Stimulated activated CD8-positive, alpha-beta memory T cell treated with anti-CD3 and anti-CD28 coated beads, Interleukin-7, amount 100 ng/mL, for 1 hour (primary cell): Measurements from ENCODE around the gene SP3.

Experiments
- DNase-seq, 2 donors: peaks; one replicate each; pipeline ENCODE4 v3.0.0-alpha.2; 2020; ENCODE audit warnings: low read depth in 2 of 2

The SP3 gene

DNA sequence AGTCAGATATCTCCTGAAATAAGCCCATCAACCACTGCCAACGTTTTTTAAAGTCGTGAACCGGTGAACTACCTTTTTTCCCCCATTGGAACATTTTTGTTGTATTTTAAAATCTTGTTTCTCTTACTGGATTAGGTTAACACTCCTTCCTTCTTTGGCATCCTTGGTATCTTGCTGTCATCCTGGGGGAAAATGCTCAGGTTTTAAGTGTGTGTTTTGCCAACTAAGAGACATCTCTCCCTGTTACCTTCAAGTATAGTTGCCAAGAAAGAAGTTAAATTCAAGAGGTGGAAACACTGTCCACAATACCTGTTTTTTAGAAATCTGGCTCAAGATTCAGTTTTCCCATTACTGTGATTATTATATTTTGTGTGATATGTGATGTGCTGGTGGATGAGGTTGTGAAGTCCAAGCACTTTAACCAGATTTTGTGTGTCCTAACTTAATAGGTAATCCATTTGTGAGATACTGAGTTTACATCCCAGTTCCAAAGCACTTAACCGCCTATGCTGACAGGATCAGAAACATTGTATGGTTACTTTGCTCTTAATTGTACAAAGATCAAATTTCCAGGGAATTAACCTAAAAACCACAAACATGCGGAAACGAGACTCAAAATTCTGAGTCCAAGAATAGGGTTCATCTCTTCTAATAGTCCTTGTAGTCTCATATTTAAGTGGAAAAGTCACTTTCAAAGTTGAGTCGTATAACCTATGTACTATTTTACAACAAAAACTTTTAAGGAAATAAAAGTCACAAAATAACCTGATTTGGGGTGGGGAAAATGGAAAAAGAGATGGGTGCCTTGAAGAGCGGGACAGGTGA is 1.3 kb upstream of the SP3 start:
- DNase-seq = no peak

DNA sequence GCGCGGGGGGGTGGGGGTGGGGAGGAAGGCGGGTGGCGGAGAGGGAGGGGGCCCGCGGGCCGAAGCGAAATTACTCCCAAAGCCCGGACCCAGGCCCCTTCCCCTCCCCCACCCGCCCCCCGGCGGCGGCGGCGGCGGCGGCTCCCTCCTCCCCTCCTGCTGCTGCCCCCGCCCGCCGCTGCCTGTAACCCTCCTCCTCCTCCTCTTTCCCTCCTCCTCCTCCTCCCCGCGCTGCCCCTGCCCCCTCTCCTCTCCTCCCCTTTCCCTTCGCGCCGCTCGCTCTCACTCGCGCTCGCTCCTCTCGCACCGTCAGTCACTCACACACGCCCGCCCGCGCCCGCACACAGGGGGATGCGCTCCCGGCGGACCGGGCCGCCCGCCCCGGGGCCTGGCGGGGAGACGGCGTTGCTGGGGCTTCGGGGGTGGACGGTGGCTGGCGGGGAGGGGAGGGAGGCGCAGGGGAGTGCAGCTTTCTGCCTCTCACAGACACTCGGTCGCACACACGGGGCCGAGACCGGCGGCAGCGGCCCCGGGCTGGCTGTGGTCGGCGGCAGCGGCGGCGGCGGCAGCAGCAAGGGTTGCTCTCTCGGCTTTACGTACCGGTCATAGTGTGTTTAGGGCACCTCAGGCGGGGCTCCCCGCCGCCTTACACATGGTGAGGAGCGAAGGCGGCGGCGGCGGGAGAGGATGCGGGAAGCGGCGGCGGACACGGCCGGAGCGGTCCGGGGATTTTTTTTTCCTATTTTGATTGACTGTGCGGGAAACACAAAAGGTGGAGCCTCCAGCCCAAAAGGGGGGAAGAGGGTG is 405 bp downstream of the SP3 start:
- DNase-seq = peak; percentile 64 to 69

DNA sequence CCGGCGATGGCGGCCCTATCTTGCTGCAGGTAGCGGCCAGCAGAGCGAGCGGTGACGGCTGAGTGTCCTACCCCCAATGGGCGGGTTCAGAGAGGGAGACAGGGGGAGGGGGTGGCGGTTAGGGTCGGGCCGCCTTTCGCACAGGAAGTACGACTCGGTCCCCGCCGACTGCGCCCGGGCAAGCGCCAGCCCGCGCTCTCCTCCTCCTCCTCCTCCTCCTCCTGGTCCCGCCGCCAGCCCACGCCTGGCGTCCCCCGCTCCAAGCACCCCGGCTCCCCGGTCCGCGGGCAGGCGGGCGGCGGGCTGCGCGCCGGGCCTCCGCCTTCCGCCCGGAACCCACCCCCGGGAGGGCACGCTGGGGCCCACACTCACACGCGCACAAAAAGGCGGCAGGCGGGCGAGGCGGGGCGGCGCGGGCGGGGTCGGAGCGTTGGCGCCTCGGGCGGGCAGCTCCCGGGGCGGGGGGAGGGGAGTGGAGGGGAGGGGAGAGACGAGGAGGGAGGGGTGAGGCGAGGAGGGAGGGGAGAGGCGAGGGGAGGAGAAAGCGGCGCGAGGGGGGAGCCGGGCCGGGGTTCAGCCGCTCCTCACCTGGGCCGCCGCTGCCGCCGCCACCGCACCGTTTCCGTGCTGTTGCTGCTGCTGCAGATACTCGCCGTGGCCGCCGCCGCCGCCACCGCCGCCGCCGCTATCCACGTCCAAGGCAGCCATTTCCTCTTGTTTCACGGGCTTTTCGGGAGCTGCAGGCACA is 1.2 kb downstream of the SP3 start:
- peak; percentile 81 to 82 for DNase-seq

- peak; percentile 24 to 27 for DNase-seq
Measured at GRCh38 chr2:173963323-173963816, 1.8 kb downstream of the SP3 start.

DNA sequence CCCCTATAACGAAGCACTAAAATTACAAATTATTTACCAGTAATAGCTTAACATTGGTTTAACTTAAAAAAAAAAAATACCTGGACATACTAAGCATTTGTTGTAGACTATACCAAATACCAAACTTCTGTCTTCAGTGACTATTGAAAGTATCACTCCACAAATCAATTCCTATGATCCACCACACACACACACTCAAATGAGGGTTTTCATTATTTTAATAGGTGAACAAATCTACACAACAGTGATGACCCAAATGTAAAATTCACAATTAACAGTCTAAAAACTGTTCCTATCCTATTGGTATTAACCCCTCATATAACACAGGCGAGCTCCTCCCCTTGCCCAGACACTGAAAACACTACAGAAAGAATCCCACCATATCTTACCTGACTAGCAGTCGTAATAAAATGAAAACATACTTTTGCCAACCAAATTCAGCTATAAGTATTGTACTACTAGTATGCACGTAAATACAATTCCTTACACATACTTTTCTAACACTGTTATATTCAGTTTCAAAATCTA is 2.5 kb downstream of the SP3 start:
- DNase-seq = no peak

DNA sequence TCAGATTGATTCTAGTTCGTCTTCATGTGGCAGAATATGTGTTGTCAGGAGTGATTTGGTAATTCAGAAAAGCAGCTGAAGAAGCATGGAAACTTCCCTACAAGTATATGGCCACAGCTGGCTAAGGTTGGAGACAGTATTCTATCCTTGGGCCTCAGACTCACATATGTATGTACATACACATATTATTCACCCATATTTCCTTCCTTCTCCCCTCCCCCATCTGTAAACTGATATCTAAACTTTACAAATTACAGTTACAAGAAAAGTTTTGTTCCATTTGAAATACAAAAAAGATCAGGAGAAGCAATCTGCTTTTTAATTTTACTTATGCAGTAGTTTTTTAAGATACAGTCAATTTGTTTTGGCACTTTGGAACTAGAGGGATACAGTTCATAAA is 3.1 kb downstream of the SP3 start:
- no peak for DNase-seq

GRCh38 chr2:173961346-173961705 is 3.8 kb downstream of the SP3 start:
- DNase-seq = no peak

GRCh38 chr2:173959909-173960308 is 5.3 kb downstream of the SP3 start:
- DNase-seq = no peak

DNA sequence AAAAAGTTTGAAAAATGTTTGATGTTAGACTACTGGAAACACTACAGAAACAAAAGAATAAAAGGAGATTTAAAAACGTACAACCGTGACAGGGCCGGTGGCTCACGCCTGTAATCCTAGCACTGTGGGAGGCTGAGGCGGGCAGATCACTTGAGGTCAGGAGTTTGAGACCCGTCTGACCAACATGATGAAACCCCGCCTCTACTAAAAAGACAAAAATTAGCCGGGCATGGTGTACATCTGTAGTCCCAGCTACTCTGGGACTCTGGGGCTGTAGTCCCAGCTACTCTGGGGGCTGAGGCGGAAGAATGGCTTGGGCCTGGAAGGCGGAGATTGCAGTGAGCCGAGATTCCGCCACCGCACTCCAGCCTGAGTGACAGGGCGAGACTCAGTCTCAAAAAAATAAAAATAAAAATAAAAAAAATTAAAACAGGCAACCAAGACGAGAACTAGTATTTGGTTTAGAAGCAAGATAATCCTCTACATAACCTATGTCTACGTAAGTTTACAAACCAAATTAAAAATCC is 5.8 kb downstream of the SP3 start:
- DNase-seq = no peak

- DNase-seq = no peak
Measured at GRCh38 chr2:173958198-173958846, 6.9 kb downstream of the SP3 start.

- DNase-seq = no peak
Measured at GRCh38 chr2:173957517-173957916, 7.7 kb downstream of the SP3 start.

- DNase-seq = no peak
Measured at GRCh38 chr2:173956454-173956853, 8.7 kb downstream of the SP3 start.

DNA sequence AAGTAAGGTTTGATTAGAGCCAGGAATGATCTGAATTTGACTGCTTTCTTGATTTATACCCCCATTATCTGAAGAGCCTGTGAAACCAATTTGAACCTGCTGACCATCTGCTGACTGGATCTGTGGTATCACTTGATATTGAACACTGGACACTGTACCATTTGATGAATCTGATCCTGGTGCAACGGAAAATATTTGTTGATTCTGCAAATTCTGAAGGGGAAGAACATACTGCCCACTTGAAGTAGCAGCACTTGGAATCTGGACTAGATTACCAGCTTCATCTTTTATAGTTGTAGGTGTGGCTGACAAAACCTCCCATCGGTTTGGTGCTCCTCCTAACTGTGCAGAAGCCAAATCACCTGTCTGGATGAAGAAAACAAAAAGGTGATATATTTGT is 9.3 kb downstream of the SP3 start:
- DNase-seq = no peak

DNA sequence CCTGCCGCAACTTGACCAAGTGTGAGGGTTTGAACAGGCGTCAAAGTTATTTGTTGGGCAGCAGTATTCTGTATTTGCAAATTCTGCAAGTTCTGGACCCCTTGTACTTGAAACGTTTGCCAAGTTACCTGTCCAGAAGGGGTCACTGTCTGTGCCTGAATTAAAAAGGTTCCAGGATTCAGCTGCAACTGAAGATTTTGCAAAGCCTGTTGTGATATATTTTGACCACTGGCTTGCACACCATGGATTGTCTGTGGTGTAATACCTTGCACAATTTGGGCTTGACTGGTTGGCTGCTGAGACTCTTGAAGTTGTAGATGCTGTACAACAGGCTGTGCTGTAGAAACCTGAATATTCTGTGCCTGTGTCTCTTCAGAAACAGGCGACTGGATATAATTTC is 10.2 kb downstream of the SP3 start:
- no peak for DNase-seq

GRCh38 chr2:173953047-173953424 is 12.1 kb downstream of the SP3 start:
- no peak for DNase-seq

DNA sequence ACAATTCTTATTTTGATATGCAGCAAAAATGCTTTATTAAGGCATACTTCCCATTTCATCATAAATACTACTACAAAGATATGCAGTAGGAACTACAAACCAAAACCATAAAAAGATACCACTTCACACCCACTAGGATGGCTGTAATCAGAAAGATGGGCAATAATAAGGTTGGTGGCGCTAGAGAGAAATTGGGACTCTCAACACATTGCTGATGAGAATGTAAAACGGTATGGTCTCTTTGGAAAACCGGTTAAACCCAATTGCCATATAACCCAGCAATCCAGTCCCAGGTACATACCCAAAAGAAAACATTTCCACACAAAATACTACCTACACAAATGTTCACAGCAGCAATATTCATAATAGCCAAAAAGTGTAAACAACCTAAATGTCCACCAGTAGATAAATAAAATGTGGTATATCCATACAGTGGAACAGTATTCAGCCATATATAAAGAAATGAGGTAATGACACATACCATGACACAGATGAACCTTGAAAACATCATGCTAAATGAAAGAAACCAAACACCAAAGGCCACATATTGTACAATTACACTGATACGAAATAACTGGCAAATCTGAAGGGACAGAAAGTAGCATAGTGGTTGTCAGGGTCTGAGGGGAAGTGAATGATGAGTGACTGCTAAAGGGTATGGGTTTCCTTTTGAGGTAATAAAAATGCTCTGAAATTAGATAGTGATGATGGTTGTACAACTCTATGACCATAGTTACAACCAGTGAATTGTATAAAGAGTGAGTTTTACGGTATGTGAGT is 12.7 kb downstream of the SP3 start:
- no peak for DNase-seq

DNA sequence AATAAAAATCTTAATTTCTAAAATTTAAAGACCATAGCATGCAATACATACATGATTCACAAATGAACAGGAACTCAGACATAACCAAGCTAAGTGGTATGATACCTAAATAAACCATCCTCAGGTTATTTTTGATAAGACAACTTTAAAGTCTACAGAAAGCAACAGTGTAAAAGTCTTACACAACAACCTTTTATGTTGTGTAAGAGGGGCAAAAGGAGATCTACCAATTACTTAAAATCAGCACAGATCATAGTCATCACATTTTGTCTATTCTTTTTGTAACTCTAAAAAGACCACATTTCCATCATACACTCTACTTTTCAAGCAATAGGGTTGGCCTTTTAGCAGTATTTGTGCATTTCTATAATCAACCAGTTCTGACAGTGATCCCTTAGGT is 16.3 kb downstream of the SP3 start:
- DNase-seq = no peak

DNA sequence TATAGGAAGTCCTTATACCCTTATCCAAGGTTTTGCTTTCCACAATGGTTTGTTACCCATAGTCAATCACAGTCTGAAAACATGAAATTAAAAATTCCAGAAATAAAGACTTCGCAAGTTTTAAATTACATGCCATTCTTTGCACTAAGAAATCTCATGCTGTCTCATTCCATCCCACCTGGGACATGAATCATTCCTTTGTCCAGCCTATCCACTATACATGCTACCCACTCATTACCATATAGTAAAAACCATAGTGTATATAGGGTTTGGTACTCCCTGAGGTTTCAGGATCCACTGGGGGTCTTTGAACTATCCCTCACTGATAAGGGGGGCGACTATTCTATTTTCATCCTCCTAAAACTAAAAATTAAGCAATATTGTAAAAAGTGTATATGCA is 17.0 kb downstream of the SP3 start:
- no peak for DNase-seq

- no peak for DNase-seq
Measured at GRCh38 chr2:173947131-173947530, 18.0 kb downstream of the SP3 start.

DNA sequence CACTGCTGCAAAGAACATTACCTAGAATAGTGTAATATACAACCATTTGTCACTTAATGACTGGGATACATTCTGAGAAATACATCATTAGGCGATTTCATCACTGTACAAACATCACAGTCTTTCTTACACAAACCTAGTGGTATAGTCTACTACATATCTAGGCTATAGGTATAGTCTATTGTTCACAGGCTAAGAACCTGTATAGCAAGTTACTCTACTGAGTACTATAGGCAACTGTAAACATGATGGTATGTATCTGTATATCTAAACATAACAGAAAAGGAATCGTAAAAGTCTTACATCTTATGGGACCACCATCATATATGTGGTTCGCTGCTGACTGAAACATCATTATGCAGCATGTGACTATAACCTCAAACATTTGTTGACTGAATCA is 21.4 kb downstream of the SP3 start:
- DNase-seq = no peak
